Measurements from ENCODE around the gene CLN6. TPM values are rescaled to one million over a fixed set of nuclear protein-coding genes. Genes with fewer than 3 reads are reported as not detected.

Gene CLN6
- total and polyA plus RNA-seq, 9 of the 15 experiments (the other 6 are each of a cell fraction or from before 2014, with no cell fraction given), result 0.71 to 53.3 (median 39.3) TPM

DNA sequence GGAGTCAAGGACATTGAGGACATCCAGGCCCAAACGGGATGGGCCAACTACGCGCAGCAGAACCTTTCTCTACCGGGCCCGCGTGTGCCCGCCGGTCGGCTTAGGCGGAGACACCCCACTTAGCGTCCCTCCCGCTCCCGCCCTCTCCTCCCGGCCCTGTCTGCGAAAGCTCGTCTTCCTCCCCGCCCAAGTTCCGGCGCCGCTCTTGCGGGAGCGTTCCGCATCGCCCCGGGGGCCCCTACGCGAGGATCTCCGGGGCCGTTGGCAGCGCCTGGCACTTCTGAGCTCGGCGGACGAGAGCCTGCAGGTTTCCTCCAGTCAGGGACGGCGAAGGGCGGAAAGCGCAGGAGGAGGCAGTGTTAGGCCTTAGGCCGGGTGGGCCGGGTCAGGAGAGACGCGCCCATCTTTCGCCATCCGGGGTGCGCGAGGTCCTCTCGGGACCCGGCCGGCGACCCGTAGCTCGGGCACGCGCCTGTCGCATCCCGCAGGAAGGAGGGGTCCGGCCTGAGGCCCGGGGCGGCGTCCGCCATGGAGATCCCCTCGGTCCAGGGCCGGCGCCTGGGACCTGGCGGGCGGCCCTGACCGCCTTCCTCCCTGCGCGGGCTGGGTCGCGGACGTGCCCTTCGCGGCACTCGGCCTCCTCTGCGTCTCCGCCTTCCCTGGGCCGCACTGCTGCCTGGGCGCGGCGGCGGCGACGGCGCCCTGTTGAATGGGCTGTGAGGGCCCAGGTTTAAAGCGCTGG lies 48.2 kb upstream of the CLN6 start, which contains the start of gene FEM1B (continued):
- 0 out of 2 replicates have a peak, but pooled peaks have one; percentile 25 for TF ChIP-seq GATAD2B (IDR thresholded peaks at IDR 0.05; ENCODE audit: borderline replicate concordance)
- no peak for TF ChIP-seq HEY1 (CRISPR knock-in tag; IDR thresholded peaks at IDR 0.05; ENCODE audit: borderline replicate concordance)
- TF ChIP-seq ZNF408 (CRISPR knock-in tag; IDR thresholded peaks at IDR 0.05; ENCODE audit: low read depth), result no peak
- TF ChIP-seq CTBP1 (IDR thresholded peaks at IDR 0.05; ENCODE audit: borderline replicate concordance), result peak; percentile 75; the same call in 1 of the 2 replicates
- TF ChIP-seq RBM22 (IDR thresholded peaks at IDR 0.05; ENCODE audit: low read depth, low read length, poor library complexity, severe bottlenecking), result peak; percentile 55
- TF ChIP-seq, protein P1, sequence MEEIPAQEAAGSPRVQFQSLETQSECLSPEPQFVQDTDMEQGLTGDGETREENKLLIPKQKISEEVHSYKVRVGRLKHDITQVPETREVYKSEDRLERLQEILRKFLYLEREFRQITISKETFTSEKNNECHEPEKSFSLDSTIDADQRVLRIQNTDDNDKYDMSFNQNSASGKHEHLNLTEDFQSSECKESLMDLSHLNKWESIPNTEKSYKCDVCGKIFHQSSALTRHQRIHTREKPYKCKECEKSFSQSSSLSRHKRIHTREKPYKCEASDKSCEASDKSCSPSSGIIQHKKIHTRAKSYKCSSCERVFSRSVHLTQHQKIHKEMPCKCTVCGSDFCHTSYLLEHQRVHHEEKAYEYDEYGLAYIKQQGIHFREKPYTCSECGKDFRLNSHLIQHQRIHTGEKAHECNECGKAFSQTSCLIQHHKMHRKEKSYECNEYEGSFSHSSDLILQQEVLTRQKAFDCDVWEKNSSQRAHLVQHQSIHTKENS (CRISPR knock-in tag; IDR thresholded peaks at IDR 0.05), result no peak
- peak; percentile 60; the same call in 1 of the 2 replicates for TF ChIP-seq BRD4 (IDR thresholded peaks at IDR 0.05)
- peak; percentile 94 to 96 for TF ChIP-seq MAZ (CRISPR knock-in tag; conservative IDR thresholded peaks at IDR 0.05 in 1 of 2, IDR thresholded peaks at IDR 0.05 in 1 of 2)
- no peak for TF ChIP-seq RBM34 (IDR thresholded peaks at IDR 0.05; ENCODE audit: borderline replicate concordance, insufficient read depth, low read length)
- TF ChIP-seq PCBP1 (IDR thresholded peaks at IDR 0.05; ENCODE audit: low read depth, low read length, poor library complexity, severe bottlenecking), result peak; percentile 77
- TF ChIP-seq, protein P2, sequence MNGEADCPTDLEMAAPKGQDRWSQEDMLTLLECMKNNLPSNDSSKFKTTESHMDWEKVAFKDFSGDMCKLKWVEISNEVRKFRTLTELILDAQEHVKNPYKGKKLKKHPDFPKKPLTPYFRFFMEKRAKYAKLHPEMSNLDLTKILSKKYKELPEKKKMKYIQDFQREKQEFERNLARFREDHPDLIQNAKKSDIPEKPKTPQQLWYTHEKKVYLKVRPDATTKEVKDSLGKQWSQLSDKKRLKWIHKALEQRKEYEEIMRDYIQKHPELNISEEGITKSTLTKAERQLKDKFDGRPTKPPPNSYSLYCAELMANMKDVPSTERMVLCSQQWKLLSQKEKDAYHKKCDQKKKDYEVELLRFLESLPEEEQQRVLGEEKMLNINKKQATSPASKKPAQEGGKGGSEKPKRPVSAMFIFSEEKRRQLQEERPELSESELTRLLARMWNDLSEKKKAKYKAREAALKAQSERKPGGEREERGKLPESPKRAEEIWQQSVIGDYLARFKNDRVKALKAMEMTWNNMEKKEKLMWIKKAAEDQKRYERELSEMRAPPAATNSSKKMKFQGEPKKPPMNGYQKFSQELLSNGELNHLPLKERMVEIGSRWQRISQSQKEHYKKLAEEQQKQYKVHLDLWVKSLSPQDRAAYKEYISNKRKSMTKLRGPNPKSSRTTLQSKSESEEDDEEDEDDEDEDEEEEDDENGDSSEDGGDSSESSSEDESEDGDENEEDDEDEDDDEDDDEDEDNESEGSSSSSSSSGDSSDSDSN (IDR thresholded peaks at IDR 0.05; ENCODE audit: borderline replicate concordance in 1 of 2, low read depth in 2 of 2, low read length in 2 of 2), result peak; percentile 24 to 84; a peak in 2 of 4 replicates
- peak; percentile 95 for TF ChIP-seq GTF2E2 (tag; IDR thresholded peaks at IDR 0.05)
- TF ChIP-seq SMC3 (conservative IDR thresholded peaks at IDR 0.05; ENCODE audit: insufficient read depth, low read depth, low read length), result no peak
- TF ChIP-seq HMG20A (CRISPR knock-in tag; conservative IDR thresholded peaks at IDR 0.05), result no peak
- peak; percentile 94 for TF ChIP-seq POLR2G (IDR thresholded peaks at IDR 0.05; ENCODE audit: low read depth, low read length)
- TF ChIP-seq, protein P3, sequence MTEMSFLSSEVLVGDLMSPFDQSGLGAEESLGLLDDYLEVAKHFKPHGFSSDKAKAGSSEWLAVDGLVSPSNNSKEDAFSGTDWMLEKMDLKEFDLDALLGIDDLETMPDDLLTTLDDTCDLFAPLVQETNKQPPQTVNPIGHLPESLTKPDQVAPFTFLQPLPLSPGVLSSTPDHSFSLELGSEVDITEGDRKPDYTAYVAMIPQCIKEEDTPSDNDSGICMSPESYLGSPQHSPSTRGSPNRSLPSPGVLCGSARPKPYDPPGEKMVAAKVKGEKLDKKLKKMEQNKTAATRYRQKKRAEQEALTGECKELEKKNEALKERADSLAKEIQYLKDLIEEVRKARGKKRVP (CRISPR knock-in tag; IDR thresholded peaks at IDR 0.05), result peak; percentile 68; the same call in 1 of the 2 replicates
- TF ChIP-seq MEF2D (tag; conservative IDR thresholded peaks at IDR 0.05; ENCODE audit: low read depth), result no peak
- TF ChIP-seq, protein P4, sequence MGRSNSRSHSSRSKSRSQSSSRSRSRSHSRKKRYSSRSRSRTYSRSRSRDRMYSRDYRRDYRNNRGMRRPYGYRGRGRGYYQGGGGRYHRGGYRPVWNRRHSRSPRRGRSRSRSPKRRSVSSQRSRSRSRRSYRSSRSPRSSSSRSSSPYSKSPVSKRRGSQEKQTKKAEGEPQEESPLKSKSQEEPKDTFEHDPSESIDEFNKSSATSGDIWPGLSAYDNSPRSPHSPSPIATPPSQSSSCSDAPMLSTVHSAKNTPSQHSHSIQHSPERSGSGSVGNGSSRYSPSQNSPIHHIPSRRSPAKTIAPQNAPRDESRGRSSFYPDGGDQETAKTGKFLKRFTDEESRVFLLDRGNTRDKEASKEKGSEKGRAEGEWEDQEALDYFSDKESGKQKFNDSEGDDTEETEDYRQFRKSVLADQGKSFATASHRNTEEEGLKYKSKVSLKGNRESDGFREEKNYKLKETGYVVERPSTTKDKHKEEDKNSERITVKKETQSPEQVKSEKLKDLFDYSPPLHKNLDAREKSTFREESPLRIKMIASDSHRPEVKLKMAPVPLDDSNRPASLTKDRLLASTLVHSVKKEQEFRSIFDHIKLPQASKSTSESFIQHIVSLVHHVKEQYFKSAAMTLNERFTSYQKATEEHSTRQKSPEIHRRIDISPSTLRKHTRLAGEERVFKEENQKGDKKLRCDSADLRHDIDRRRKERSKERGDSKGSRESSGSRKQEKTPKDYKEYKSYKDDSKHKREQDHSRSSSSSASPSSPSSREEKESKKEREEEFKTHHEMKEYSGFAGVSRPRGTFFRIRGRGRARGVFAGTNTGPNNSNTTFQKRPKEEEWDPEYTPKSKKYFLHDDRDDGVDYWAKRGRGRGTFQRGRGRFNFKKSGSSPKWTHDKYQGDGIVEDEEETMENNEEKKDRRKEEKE (IDR thresholded peaks at IDR 0.05; ENCODE audit: borderline replicate concordance in 1 of 2, control insufficient read depth in 1 of 2, low read depth in 2 of 2, low read length in 1 of 2), result peak in 1 of 2 experiments; percentile 86; a peak in 2 of 4 replicates
- TF ChIP-seq C11orf30 (IDR thresholded peaks at IDR 0.05; ENCODE audit: low read depth), result peak; percentile 91
